GM23248 (cell line): Measurements from ENCODE around the gene FER.

ENCODE experiments used
- EZH2 ChIP-seq: fragments of 200-600 bp; sonication (generic); IDR thresholded peaks from 2 replicates; pipeline ENCODE4 v1.6.1; 2018; ENCODE audit warnings: antibody characterized with exemption, mild to moderate bottlenecking; ENCODE audit not compliant: insufficient read depth, poor library complexity, severe bottlenecking
- EZH2phosphoT487 ChIP-seq: fragments of 200-600 bp; sonication (generic); IDR thresholded peaks from 2 replicates; pipeline ENCODE4 v1.6.1; 2018; ENCODE audit warnings: antibody characterized with exemption, moderate library complexity, mild to moderate bottlenecking, low read depth; ENCODE audit not compliant: insufficient read depth

GRCh38 chr5:109076741-109077140 lies 329.0 kb downstream of the FER start:
- TF ChIP-seq EZH2phosphoT487 (no peak), EZH2 (no peak)
